Fibroblast of villous mesenchyme (primary cell): ENCODE measurements around the gene GID8. TPM values are rescaled to one million over a fixed set of nuclear protein-coding genes. Genes with fewer than 3 reads are reported as not detected.

Experiments
- DNase-seq: peaks from one replicate; pipeline ENCODE4 v3.0.0-alpha.2; 2010; ENCODE audit warnings: low read depth
- H3K4me3 ChIP-seq: 2 replicates; pipeline ENCODE4 v1.5.1; 2011; ENCODE audit warnings: low read depth, mild to moderate bottlenecking, low read length
- CTCF ChIP-seq: IDR thresholded peaks from 2 replicates; pipeline ENCODE4 v1.5.1; 2012; ENCODE audit warnings: low read depth, mild to moderate bottlenecking, low read length; ENCODE audit not compliant: insufficient read depth
- total RNA-seq: library from RNA; depleted of rRNA; stranded (reverse); fragments of >200 nt; gene quantifications from 2 replicates; pipeline ENCODE4 v1.2.3, GENCODE V29; 2012

GID8 gene
- total RNA-seq, 1 donor: 34.5 TPM

GRCh38 chr20:62935204-62935967, 2.6 kb upstream of the GID8 start:
- no peak for DNase-seq
- TF ChIP-seq CTCF: no peak
- H3K4me3 ChIP-seq: no peak overlapping the region

- peak overlapping the region; percentile 88 for H3K4me3 ChIP-seq
- no peak for DNase-seq
- no peak for TF ChIP-seq CTCF
Measured at GRCh38 chr20:62935968-62936585, 1.9 kb upstream of the GID8 start.

GRCh38 chr20:62937268-62938104, 461 bp upstream of the GID8 start:
- TF ChIP-seq CTCF: no peak
- H3K4me3 ChIP-seq: peak overlapping the region; percentile 91
- peak; percentile 96 for DNase-seq

GRCh38 chr20:62940875-62941274, 2.9 kb downstream of the GID8 start:
- no peak for DNase-seq
- no peak for TF ChIP-seq CTCF

GRCh38 chr20:62941792-62942191, 3.8 kb downstream of the GID8 start:
- DNase-seq: peak; percentile 33
- no peak for TF ChIP-seq CTCF
- no peak overlapping the region for H3K4me3 ChIP-seq

More at GRCh38 chr20:62940875-62941274, 2.9 kb downstream of the GID8 start:
- H3K4me3 ChIP-seq: no peak overlapping the region

DNA sequence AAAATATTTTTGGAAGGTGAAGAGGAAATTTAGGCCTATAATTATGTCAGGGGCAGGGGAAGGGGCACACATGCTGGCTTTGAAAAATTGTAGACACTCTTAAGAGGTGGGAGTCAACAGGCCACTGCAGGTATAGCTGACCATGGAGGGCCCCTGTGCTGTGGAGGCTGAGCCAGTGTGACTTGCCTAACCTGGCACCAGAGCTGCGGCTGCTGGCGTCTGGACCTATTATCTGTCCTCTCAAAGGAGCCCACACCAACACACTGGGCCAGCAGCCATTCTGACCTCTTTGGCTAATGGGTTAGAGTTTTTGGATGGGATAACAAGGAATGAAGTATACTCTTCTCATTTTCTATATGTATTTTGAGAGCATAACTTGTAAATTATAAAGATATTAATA, 4.5 kb downstream of the GID8 start:
- DNase-seq: no peak
- no peak for TF ChIP-seq CTCF

More for the DNA sequence above, 4.5 kb downstream of the GID8 start:
- no peak overlapping the region for H3K4me3 ChIP-seq
